ENCODE results near the gene CFAP299. TPM values are rescaled to one million over a fixed set of nuclear protein-coding genes. Genes with fewer than 3 reads are reported as not detected.
"Not testable (repeated sequence)": the region's sequence is repeated elsewhere in the genome, so short reads cannot be mapped to it uniquely, and the experiment has no call there.

The CFAP299 gene
- total and polyA plus RNA-seq, 5 experiments from 2014 or later: 0.37 to 0.74 TPM; not detected in 3

- DNase-seq: no peak
- no peak overlapping the region for H3K4me3 Mint-ChIP-seq
- ATAC-seq: no peak
- no peaks in the 10 kb centered on the region for H3K4me1 Mint-ChIP-seq
- POLR2A ChIA-PET: no interaction called here
- H3K27ac Mint-ChIP-seq: no peak overlapping the region
- no peaks in the 10 kb centered on the region for H3K36me3 Mint-ChIP-seq
- H3K9me3 Mint-ChIP-seq: no peaks in the 10 kb centered on the region
- H3K27me3 Mint-ChIP-seq: peaks cover 17 to 28% (median 22%) of the 10 kb centered on the region in 5 donors
These were observed 27.1 kb upstream of the CFAP299 start for GRCh38 chr4:80308466-80308822.

- H3K9me3 Mint-ChIP-seq: no peaks in the 10 kb centered on the region
- H3K27me3 Mint-ChIP-seq: peaks cover 17 to 28% (median 22%) of the 10 kb centered on the region in 5 donors
- DNase-seq (no peak), ATAC-seq (no peak)
- no peak overlapping the region for H3K27ac Mint-ChIP-seq
- POLR2A ChIA-PET: no interaction called here
- H3K4me3 Mint-ChIP-seq: no peak overlapping the region
- H3K4me1 Mint-ChIP-seq: no peaks in the 10 kb centered on the region
- H3K36me3 Mint-ChIP-seq: no peaks in the 10 kb centered on the region
These were observed 26.1 kb upstream of the CFAP299 start for GRCh38 chr4:80309294-80310004.

DNA sequence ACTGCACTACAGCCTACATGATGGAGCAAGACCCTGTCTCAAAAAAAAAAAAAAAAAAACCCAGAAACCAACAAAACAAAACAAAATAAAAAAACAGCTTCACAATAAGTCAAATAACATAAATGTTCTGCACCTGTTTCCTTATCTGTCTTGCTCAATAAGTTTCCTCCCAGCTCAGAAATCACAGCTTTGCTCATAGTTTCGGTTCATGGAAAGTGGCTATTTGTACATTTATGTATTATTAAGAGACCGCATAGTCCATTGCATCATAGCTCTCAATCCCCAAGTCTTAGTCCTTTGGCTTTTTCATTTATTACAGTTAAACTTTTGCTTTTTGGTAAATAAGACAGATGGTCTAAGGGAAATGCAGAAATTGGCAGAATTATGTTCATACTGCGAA lies 24.4 kb upstream of the CFAP299 start:
- H3K9me3 Mint-ChIP-seq: no peaks in the 10 kb centered on the region
- H3K36me3 Mint-ChIP-seq: no peaks in the 10 kb centered on the region
- no peak for DNase-seq
- no peaks in the 10 kb centered on the region for H3K4me1 Mint-ChIP-seq
- no peak for ATAC-seq
- H3K4me3 Mint-ChIP-seq: no peak overlapping the region
- H3K27ac Mint-ChIP-seq: no peak overlapping the region
- H3K27me3 Mint-ChIP-seq: peaks cover 14 to 27% (median 21%) of the 10 kb centered on the region in 5 donors
- POLR2A ChIA-PET: no interaction called here

DNA sequence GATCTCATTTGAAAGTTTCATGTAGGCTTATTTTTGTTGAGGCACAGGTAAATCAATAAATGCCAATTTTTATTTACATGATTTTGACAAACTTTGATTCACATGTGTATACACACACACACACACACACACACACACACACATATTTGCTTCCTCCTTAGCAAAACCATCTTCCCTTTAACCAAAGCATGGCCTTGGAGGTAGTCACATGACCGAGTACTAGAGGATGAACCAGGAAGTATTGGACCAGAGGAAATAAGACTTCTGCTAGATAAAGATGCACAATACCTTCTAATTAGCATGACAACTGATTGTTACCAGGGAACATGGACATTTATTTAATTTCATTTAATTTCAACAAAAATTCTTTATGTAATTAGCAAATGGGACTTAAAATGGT lies 23.4 kb upstream of the CFAP299 start:
- Mint-ChIP-seq H3K36me3 (no peaks in the 10 kb centered on the region), H3K4me3 (no peak overlapping the region), H3K4me1 (no peaks in the 10 kb centered on the region), H3K27me3 (peaks cover 10 to 26% (median 16%) of the 10 kb centered on the region in 5 donors), H3K27ac (no peak overlapping the region), H3K9me3 (no peaks in the 10 kb centered on the region)
- POLR2A ChIA-PET: no interaction called here
- ATAC-seq: no peak
- DNase-seq: no peak

DNA sequence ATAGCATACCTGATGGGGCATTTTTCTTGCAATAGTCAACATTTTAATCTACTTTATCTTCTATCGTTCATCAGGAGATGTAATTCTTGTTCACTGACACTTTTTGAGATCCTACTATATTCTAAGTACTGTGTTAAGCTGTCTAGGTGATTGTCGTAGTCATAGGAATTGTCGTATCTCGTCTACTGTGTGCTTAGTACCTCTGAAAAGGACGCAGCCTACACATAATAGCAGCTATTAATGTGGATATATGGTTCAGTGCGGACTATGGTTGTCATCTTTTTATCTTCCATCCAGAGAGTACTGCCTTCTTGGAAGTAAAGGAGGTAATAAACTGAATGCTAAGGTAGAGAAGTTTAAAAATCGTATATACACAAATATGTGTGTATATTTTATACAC lies 21.9 kb upstream of the CFAP299 start:
- ATAC-seq (no peak), DNase-seq (no peak)
- H3K36me3 Mint-ChIP-seq: no peaks in the 10 kb centered on the region
- POLR2A ChIA-PET: no interaction called here
- H3K27me3 Mint-ChIP-seq: peaks cover 1 to 22% (median 6%) of the 10 kb centered on the region in 5 donors
- no peak overlapping the region for H3K4me3 Mint-ChIP-seq
- H3K27ac Mint-ChIP-seq: no peak overlapping the region
- no peaks in the 10 kb centered on the region for H3K9me3 Mint-ChIP-seq
- no peaks in the 10 kb centered on the region for H3K4me1 Mint-ChIP-seq

- H3K27me3 Mint-ChIP-seq: peaks cover 0 to 12% (median 0%) of the 10 kb centered on the region in 5 donors
- H3K9me3 Mint-ChIP-seq, H3K36me3 Mint-ChIP-seq, H3K4me1 Mint-ChIP-seq, POLR2A ChIA-PET, DNase-seq, H3K27ac Mint-ChIP-seq, H3K4me3 Mint-ChIP-seq, ATAC-seq: not testable (repeated sequence)
These were observed 19.7 kb upstream of the CFAP299 start for GRCh38 chr4:80315848-80316247.

- Mint-ChIP-seq H3K9me3 (no peaks in the 10 kb centered on the region), H3K36me3 (no peaks in the 10 kb centered on the region), H3K4me1 (peaks cover 0 to 7% (median 4%) of the 10 kb centered on the region in 4 donors), H3K27me3 (peaks cover 0 to 17% (median 2%) of the 10 kb centered on the region in 5 donors), H3K27ac (peak overlapping the region in 1 of 10 donors; percentile 30), H3K4me3 (no peak overlapping the region)
- ATAC-seq (no peak), DNase-seq (no peak)
- POLR2A ChIA-PET: no interaction called here
These were observed 14.2 kb upstream of the CFAP299 start for GRCh38 chr4:80321341-80321740.

GRCh38 chr4:80321776-80322175 lies 13.8 kb upstream of the CFAP299 start:
- H3K27me3 Mint-ChIP-seq: peaks cover 0 to 15% (median 2%) of the 10 kb centered on the region in 5 donors
- DNase-seq (no peak), ATAC-seq (no peak)
- H3K27ac Mint-ChIP-seq: peak overlapping the region in 1 of 10 donors; percentile 30
- H3K9me3 Mint-ChIP-seq: no peaks in the 10 kb centered on the region
- no peaks in the 10 kb centered on the region for H3K36me3 Mint-ChIP-seq
- no peak overlapping the region for H3K4me3 Mint-ChIP-seq
- peaks cover 0 to 7% (median 4%) of the 10 kb centered on the region in 4 donors for H3K4me1 Mint-ChIP-seq
- POLR2A ChIA-PET: no interaction called here

DNA sequence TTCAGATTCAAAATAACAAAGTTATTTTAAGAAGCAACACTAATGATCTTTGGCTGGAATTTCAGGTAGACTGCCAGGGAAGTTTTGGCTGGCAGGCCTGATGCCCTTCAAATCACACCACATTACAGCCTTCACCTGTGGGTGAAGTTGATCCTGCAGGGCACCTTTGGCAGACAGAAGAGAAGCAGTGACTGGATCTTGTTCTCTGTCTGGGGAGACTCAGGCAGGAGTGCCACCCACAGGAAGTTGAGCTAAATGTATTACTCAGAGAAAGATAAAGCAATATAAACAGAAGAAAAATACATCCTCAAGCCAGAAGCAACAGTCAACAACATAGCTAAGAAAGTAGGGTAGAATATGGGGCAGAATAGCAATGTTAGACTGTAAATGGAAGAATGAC lies 12.8 kb upstream of the CFAP299 start:
- ATAC-seq (peak in 1 of 2 donors; percentile 54), DNase-seq (peak in 2 of 10 donors; percentile 18 to 22)
- H3K4me3 Mint-ChIP-seq: no peak overlapping the region
- H3K27ac Mint-ChIP-seq: peak overlapping the region in 1 of 10 donors; percentile 66
- no peaks in the 10 kb centered on the region for H3K9me3 Mint-ChIP-seq
- H3K36me3 Mint-ChIP-seq: no peaks in the 10 kb centered on the region
- peaks cover 0 to 12% (median 2%) of the 10 kb centered on the region in 5 donors for H3K27me3 Mint-ChIP-seq
- H3K4me1 Mint-ChIP-seq: peaks cover 0 to 7% (median 4%) of the 10 kb centered on the region in 4 donors
- POLR2A ChIA-PET: no interaction called here

DNA sequence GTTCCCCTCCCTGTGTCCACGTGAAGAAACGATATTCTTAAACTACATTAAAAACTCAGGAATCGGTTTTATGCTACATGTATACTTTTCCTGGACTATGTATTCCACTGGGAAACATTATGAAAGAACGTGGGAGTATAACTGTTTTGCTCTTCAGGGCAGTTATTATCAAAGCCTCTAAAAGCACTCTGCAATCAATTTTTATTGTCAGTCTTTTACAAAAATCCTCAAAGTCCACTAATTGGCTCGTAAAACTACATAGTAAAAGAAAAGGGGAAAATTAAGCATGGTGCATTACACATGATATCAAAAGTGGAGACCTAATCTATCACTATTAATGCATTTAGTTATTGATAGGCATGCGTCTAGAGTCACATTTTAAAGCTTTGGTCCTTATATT lies 11.4 kb upstream of the CFAP299 start:
- Mint-ChIP-seq H3K4me1 (peaks cover 0 to 7% (median 4%) of the 10 kb centered on the region in 4 donors), H3K27ac (no peak overlapping the region), H3K36me3 (no peaks in the 10 kb centered on the region), H3K9me3 (no peaks in the 10 kb centered on the region), H3K27me3 (peaks cover 0 to 10% (median 0%) of the 10 kb centered on the region in 5 donors), H3K4me3 (no peak overlapping the region)
- ATAC-seq (no peak), DNase-seq (no peak)
- POLR2A ChIA-PET: no interaction called here

DNA sequence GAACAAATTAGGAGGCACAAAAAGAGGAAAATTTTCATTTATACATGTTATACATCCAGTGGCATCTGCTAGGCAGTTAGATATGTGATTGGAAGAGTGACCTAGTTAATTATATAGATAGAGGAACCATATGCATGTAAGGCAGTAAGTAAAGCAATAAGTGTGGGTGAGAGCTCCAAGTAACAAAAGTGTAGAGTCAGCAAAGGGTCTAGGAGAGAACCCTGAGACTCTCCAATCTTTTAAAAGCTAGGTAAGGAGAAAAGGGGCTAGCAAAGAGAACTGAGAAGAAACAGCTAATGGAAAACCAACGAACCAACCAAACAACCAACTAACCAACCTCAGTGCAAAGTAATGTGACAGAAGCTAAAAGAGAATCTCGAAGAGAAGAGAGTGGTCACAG lies 3.8 kb upstream of the CFAP299 start:
- H3K27me3 Mint-ChIP-seq: peaks cover 0 to 11% (median 0%) of the 10 kb centered on the region in 5 donors
- H3K36me3 Mint-ChIP-seq: no peaks in the 10 kb centered on the region
- no peaks in the 10 kb centered on the region for H3K9me3 Mint-ChIP-seq
- ATAC-seq: no peak
- no peak overlapping the region for H3K4me3 Mint-ChIP-seq
- no peak overlapping the region for H3K27ac Mint-ChIP-seq
- POLR2A ChIA-PET: interaction anchor here (1.0 kb wide), 1 partner anchor 129 kb away, joined by 3 read pairs; no protein-coding TSS in a partner anchor
- H3K4me1 Mint-ChIP-seq: peaks cover 3 to 13% (median 13%) of the 10 kb centered on the region in 4 donors
- DNase-seq: no peak

DNA sequence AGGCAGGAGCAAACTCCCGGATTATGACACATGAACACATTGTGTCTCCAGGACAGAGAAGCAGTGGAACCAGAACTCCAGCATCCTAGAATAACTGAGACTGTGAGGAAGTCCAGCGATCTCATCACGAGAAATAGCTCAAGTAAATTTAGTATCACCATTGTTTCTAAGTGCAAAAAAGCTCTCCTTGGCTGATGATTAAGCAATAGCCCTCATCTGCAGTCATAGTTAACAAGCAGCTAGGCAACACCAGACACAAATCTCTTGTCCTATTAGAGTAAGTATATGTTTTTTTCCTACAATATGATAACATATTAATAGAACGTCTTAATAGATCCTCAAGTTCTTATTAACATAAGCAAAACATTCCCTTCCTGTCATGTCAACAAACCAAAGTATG lies 2.4 kb upstream of the CFAP299 start:
- no peaks in the 10 kb centered on the region for H3K36me3 Mint-ChIP-seq
- ATAC-seq: no peak
- DNase-seq: no peak
- no peak overlapping the region for H3K27ac Mint-ChIP-seq
- POLR2A ChIA-PET: no interaction called here
- H3K9me3 Mint-ChIP-seq: no peaks in the 10 kb centered on the region
- peaks cover 0 to 14% (median 0%) of the 10 kb centered on the region in 5 donors for H3K27me3 Mint-ChIP-seq
- peaks cover 3 to 14% (median 13%) of the 10 kb centered on the region in 4 donors for H3K4me1 Mint-ChIP-seq
- no peak overlapping the region for H3K4me3 Mint-ChIP-seq

DNA sequence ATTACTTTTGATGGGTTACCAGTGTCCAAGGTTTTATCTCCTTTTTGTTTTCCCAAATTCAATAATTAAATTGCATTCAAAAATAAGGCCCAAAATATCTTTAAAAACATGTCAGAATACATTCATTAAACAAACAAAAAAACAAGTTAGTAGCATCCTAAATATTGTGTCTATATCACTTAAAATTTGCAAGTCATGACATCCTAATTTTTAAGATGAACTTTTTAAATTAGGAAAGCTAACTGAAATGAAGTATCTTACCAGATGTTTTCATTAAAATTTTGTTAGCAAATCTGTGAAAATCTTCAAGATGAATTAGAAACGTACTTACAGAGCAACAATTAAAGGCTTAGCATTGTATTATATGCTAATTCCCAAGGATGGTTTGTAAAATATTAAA lies 962 bp upstream of the CFAP299 start:
- ATAC-seq: no peak
- Mint-ChIP-seq H3K9me3 (no peaks in the 10 kb centered on the region), H3K27ac (no peak overlapping the region), H3K4me1 (peaks cover 3 to 14% (median 13%) of the 10 kb centered on the region in 4 donors), H3K4me3 (peak overlapping the region in 2 of 10 donors; percentile 27 to 29), H3K36me3 (no peaks in the 10 kb centered on the region), H3K27me3 (peaks cover 0 to 14% (median 0%) of the 10 kb centered on the region in 5 donors)
- DNase-seq: no peak
- POLR2A ChIA-PET: interaction anchor here (0.5 kb wide), 1 partner anchor 361 kb away, joined by 3 read pairs; no protein-coding TSS in a partner anchor

DNA sequence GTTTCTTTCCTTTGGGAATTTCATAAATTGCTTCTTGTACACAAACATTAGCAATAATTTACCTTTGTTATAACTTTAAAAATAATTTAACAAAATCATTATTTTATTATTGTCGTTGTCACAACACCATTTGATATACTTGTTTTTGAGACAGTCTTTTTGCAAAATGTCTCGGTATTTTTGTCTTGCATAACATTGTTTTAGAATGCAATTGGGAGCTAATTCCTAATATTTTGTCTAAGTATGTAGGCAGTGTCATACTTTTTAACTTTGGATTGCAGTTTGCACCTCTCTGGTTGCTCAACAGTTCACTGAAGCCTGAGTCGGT lies 340 bp upstream of the CFAP299 start:
- peaks cover 0 to 3% (median 0%) of the 10 kb centered on the region in 9 donors for H3K9me3 Mint-ChIP-seq

More for the DNA sequence above, 340 bp upstream of the CFAP299 start:
- Mint-ChIP-seq H3K4me1 (peaks cover 3 to 14% (median 13%) of the 10 kb centered on the region in 4 donors), H3K27me3 (peaks cover 0 to 14% (median 0%) of the 10 kb centered on the region in 5 donors), H3K36me3 (no peaks in the 10 kb centered on the region), H3K4me3 (peak overlapping the region; percentile 81 to 92 (median 87)), H3K27ac (peak overlapping the region in 1 of 10 donors; percentile 41)
- POLR2A ChIA-PET: interaction anchor here (0.5 kb wide), 1 partner anchor 361 kb away, joined by 3 read pairs; no protein-coding TSS in a partner anchor
- ATAC-seq (no peak), DNase-seq (no peak)

Measured in naive thymus-derived CD8-positive, alpha-beta T cell (primary cell).